H1 (cell line): ENCODE results near the gene METTL18. TPM values are rescaled to one million over a fixed set of nuclear protein-coding genes. Genes with fewer than 3 reads are reported as not detected.
A peak's percentile ranks its signal among the peaks of the same experiment; 100 is the strongest.

Experiments
- CTCF ChIA-PET: fragments of 300-600 bp; sonication (Branson Sonifier 250); formaldehyde crosslinking; loops from one replicate; lab custom pipeline; 2021; ENCODE audit not compliant: partially characterized antibody; lab: Charles Lee
- POLR2A ChIA-PET: fragments of 300-600 bp; sonication (Branson Sonifier 250); formaldehyde crosslinking; loops from one replicate; lab custom pipeline; 2021; ENCODE audit warnings: inconsistent platforms; ENCODE audit not compliant: partially characterized antibody; lab: Charles Lee
- DNase-seq, 2 experiments: peaks; one replicate each; pipeline versions ENCODE4 v3.0.0 to v3.0.0-alpha.2; 2010 to 2022; ENCODE audit warnings: low spot score in 2 of 2, low read depth in 1 of 2, mixed read lengths in 1 of 2
- FAIRE-seq: peaks from 2 replicates; lab custom pipeline; 2011; peaks lifted over from hg19 to GRCh38; lab: Jason Lieb, UNC
- H2AFZ ChIP-seq: 2 replicates; pipeline ENCODE4 v1.8.1; 2012; ENCODE audit warnings: low read length, inconsistent platforms
- H2AK5ac ChIP-seq: 2 replicates; pipeline ENCODE4 v1.6.1; 2013; ENCODE audit warnings: low read depth, low read length
- H2BK120ac ChIP-seq: replicated peaks from 2 replicates; pipeline ENCODE3; 2013; ENCODE audit warnings: low read depth, low read length, inconsistent platforms
- H2BK12ac ChIP-seq: 2 replicates; pipeline ENCODE4 v1.6.1; 2013; ENCODE audit warnings: low read depth, low read length
- H2BK15ac ChIP-seq: 2 replicates; pipeline ENCODE4 v1.6.1; 2013; ENCODE audit warnings: low read length
- H2BK20ac ChIP-seq: 2 replicates; pipeline ENCODE4 v1.6.1; 2013; ENCODE audit warnings: low read length
- H2BK5ac ChIP-seq: 2 replicates; pipeline ENCODE4 v1.6.1; 2013; ENCODE audit warnings: low read depth, low read length
- H3K14ac ChIP-seq: 2 replicates; pipeline ENCODE4 v1.6.1; 2013; ENCODE audit warnings: inconsistent platforms; ENCODE audit not compliant: insufficient read length
- H3K18ac ChIP-seq: 2 replicates; pipeline ENCODE4 v1.6.1; 2013; ENCODE audit warnings: low read length; ENCODE audit errors: extremely low read depth
- H3K23ac ChIP-seq: 2 replicates; pipeline ENCODE4 v1.6.1; 2013; ENCODE audit warnings: inconsistent platforms; ENCODE audit not compliant: insufficient read length
- H3K23me2 ChIP-seq: 2 replicates; pipeline ENCODE4 v1.6.1; 2013; ENCODE audit warnings: low read depth, low read length
- H3K27ac ChIP-seq: 2 replicates; pipeline ENCODE4 v1.6.1; 2011; ENCODE audit warnings: low read depth, low read length, inconsistent platforms
- H3K27me3 ChIP-seq, 4 experiments: replicated peaks in 1 of 4; 1 replicate in 1 of 4; 2 replicates in 3 of 4; pipeline versions ENCODE4 v1.6.1 to v1.8.1; 2011 to 2013; ENCODE audit warnings: low read length in 3 of 4, mild to moderate bottlenecking in 3 of 4, inconsistent platforms in 2 of 4, mixed read lengths in 2 of 4, moderate library complexity in 1 of 4; ENCODE audit not compliant: control insufficient read depth in 3 of 4, insufficient read depth in 3 of 4; ENCODE audit errors: extremely low read depth in 1 of 4
- H3K36me3 ChIP-seq, 4 experiments: 2 replicates each; pipeline versions ENCODE4 v1.6.1 to v1.8.1; 2011 to 2013; ENCODE audit warnings: mild to moderate bottlenecking in 4 of 4, low read length in 3 of 4, moderate library complexity in 2 of 4, control low read depth in 1 of 4, inconsistent platforms in 1 of 4; ENCODE audit not compliant: insufficient read depth in 4 of 4, control insufficient read depth in 2 of 4
- H3K4ac ChIP-seq: replicated peaks from 2 replicates; pipeline ENCODE3; 2013; ENCODE audit warnings: low read length, low read depth, mixed read lengths, inconsistent platforms; ENCODE audit not compliant: insufficient read length
- H3K4me1 ChIP-seq, 4 experiments: replicated peaks in 1 of 4; 1 replicate in 1 of 4; 2 replicates in 3 of 4; pipeline versions ENCODE4 v1.6.1 to v1.8.1; 2011 to 2013; ENCODE audit warnings: low read length in 3 of 4, inconsistent platforms in 2 of 4, mixed read lengths in 1 of 4; ENCODE audit not compliant: insufficient read depth in 4 of 4, control insufficient read depth in 3 of 4
- H3K4me2 ChIP-seq, 2 experiments: 2 replicates each; pipeline versions ENCODE4 v1.6.1 to v1.8.1; 2011 to 2013; ENCODE audit warnings: low read depth in 2 of 2, low read length in 2 of 2, control low read depth in 1 of 2, inconsistent platforms in 1 of 2, mild to moderate bottlenecking in 1 of 2; ENCODE audit not compliant: insufficient read depth in 1 of 2
- H3K4me3 ChIP-seq, 4 experiments: fragments of 200-600, 300-600 bp in 1 of 4; sonication (generic), shearing (Covaris generic), sonication (Bioruptor Twin) in 1 of 4; 2 replicates each; pipeline versions ENCODE4 v1.5.1 to v1.8.1; 2011 to 2016; ENCODE audit warnings: low read length in 4 of 4, low read depth in 3 of 4, control low read depth in 2 of 4, inconsistent platforms in 2 of 4, mild to moderate bottlenecking in 2 of 4, mixed read lengths in 1 of 4, moderate library complexity in 1 of 4; ENCODE audit not compliant: insufficient read depth in 2 of 4; ENCODE audit errors: extremely low read depth in 1 of 4
- H3K56ac ChIP-seq: replicated peaks from 2 replicates; pipeline ENCODE3; 2013; ENCODE audit warnings: low read depth, mild to moderate bottlenecking, mixed read lengths, low read length, inconsistent platforms; ENCODE audit not compliant: insufficient read length
- H3K79me1 ChIP-seq: 2 replicates; pipeline ENCODE4 v1.6.1; 2013; ENCODE audit warnings: low read depth, low read length, control low read depth
- H3K79me2 ChIP-seq, 2 experiments: 2 replicates each; pipeline versions ENCODE4 v1.6.1 to v1.8.1; 2012 to 2013; ENCODE audit warnings: low read length in 2 of 2, mild to moderate bottlenecking in 2 of 2, inconsistent platforms in 1 of 2; ENCODE audit not compliant: insufficient read depth in 2 of 2, control insufficient read depth in 1 of 2
- H3K9ac ChIP-seq, 4 experiments: replicated peaks in 1 of 4; 1 replicate in 1 of 4; 2 replicates in 3 of 4; pipeline versions ENCODE4 v1.6.1 to v1.8.1; 2011 to 2013; ENCODE audit warnings: low read depth in 3 of 4, low read length in 3 of 4, control low read depth in 2 of 4, mild to moderate bottlenecking in 2 of 4, moderate library complexity in 2 of 4, inconsistent platforms in 1 of 4; ENCODE audit errors: extremely low read depth in 1 of 4
- H3K9me3 ChIP-seq, 2 experiments: 2 replicates each; pipeline versions ENCODE4 v1.6.1 to v1.8.1; 2012 to 2013; ENCODE audit warnings: mild to moderate bottlenecking in 2 of 2, moderate library complexity in 2 of 2, control low read depth in 1 of 2, inconsistent platforms in 1 of 2, low read depth in 1 of 2, low read length in 1 of 2, mixed read lengths in 1 of 2; ENCODE audit not compliant: insufficient read depth in 2 of 2
- H4K20me1 ChIP-seq, 2 experiments: replicated peaks in 1 of 2; 2 replicates each; pipeline versions ENCODE3 to v1.8.1; 2011 to 2013; ENCODE audit warnings: inconsistent platforms in 2 of 2, low read length in 2 of 2, mild to moderate bottlenecking in 1 of 2; ENCODE audit not compliant: insufficient read depth in 2 of 2, control insufficient read depth in 1 of 2
- H4K5ac ChIP-seq: 2 replicates; pipeline ENCODE4 v1.6.1; 2013; ENCODE audit warnings: low read length, low read depth, mixed read lengths, inconsistent platforms; ENCODE audit not compliant: insufficient read length
- H4K8ac ChIP-seq: 2 replicates; pipeline ENCODE4 v1.8.0; 2013; ENCODE audit warnings: mild to moderate bottlenecking, moderate library complexity, low read length, inconsistent platforms; ENCODE audit not compliant: insufficient read depth; ENCODE audit errors: extremely low read depth
- H4K91ac ChIP-seq: replicated peaks from 2 replicates; pipeline ENCODE3; 2013; ENCODE audit warnings: low read length, mixed read lengths, inconsistent platforms; ENCODE audit not compliant: insufficient read length
- BACH1 ChIP-seq: IDR thresholded peaks from 2 replicates; pipeline ENCODE4 v1.6.1; 2012; ENCODE audit warnings: low read length, improper control_type of control experiment
- CEBPB ChIP-seq: IDR thresholded peaks from 2 replicates; pipeline ENCODE4 v1.6.1; 2012; ENCODE audit warnings: low read depth, low read length
- CHD2 ChIP-seq: IDR thresholded peaks from 2 replicates; pipeline ENCODE4 v1.6.1; 2012; ENCODE audit warnings: low read length, improper control_type of control experiment
- FOSL1 ChIP-seq: IDR thresholded peaks from 2 replicates; pipeline ENCODE4 v1.6.1; 2011; ENCODE audit warnings: mild to moderate bottlenecking, low read depth, low read length, moderate library complexity; ENCODE audit not compliant: insufficient read depth
- POLR2A ChIP-seq, 2 experiments: IDR thresholded peaks; 1 replicate in 1 of 2; 2 replicates in 1 of 2; pipeline ENCODE4 v1.6.1; 2011; ENCODE audit warnings: low read depth in 2 of 2, low read length in 2 of 2, mild to moderate bottlenecking in 2 of 2; ENCODE audit errors: control extremely low read depth in 1 of 2
- POU5F1 ChIP-seq: IDR thresholded peaks from 2 replicates; pipeline ENCODE4 v1.6.1; 2011; ENCODE audit warnings: low read depth, mild to moderate bottlenecking, low read length, moderate library complexity
- SAP30 ChIP-seq: fragments of 300-600 bp; sonication (generic); IDR thresholded peaks from 2 replicates; pipeline ENCODE4 v1.7.1; 2012; ENCODE audit warnings: low read length, moderate library complexity, mild to moderate bottlenecking, inconsistent platforms; ENCODE audit not compliant: insufficient read depth, insufficient replicate concordance
- SIRT6 ChIP-seq: IDR thresholded peaks from one replicate; pipeline ENCODE4 v1.7.1; 2012; ENCODE audit warnings: low read length, inconsistent platforms
- YY1 ChIP-seq: IDR thresholded peaks from 2 replicates; pipeline ENCODE4 v1.6.1; 2011; ENCODE audit warnings: low read depth, mild to moderate bottlenecking, low read length
- WGBS, 2 experiments: shearing (Covaris generic) in 1 of 2; methylation state at CpG; one replicate each; pipeline versions ENCODE4 v1.1.6 to v1.1.7; 2013 to 2015; ENCODE audit warnings: low lambda C conversion rate in 2 of 2, mixed read lengths in 2 of 2, inconsistent platforms in 1 of 2, low coverage in 1 of 2, missing lambda C conversion rate in 1 of 2; ENCODE audit not compliant: insufficient replicate concordance in 2 of 2, insufficient coverage in 1 of 2, insufficient read length in 1 of 2; ENCODE audit errors: extremely low coverage in 1 of 2, missing lambda C conversion rate in 1 of 2; 5-methylcytosine and 5-hydroxymethylcytosine counted together
- polyA plus RNA-seq, 7 experiments: library from polyadenylated mRNA; depleted of rRNA in 3 of 7; stranded (reverse) in 5 of 7; unstranded in 2 of 7; fragments of >200 nt in 5 of 7; fragments of 200-250 nt in 2 of 7; gene quantifications; 1 replicate in 5 of 7; 2 replicates in 1 of 7; 4 replicates in 1 of 7; pipeline versions ENCODE4 v1.2.1 to v1.2.3, GENCODE V29; 2011 to 2013; ENCODE audit warnings: missing spikeins in 2 of 7, mixed read lengths in 2 of 7
- total RNA-seq: library from RNA; stranded (reverse); fragmentation: NEBNext Ultra II Directional; extraction: Animal tissue kit (Norgen Biotek cat#: 25700); gene quantifications from 2 replicates; pipeline ENCODE4 v1.2.1, GENCODE V29; 2021
- TF ChIP-seq, protein P1 (sequence below): IDR thresholded peaks from 2 replicates; pipeline ENCODE4 v1.6.1; 2012; ENCODE audit warnings: inconsistent platforms
- TF ChIP-seq, protein P2 (sequence below), 3 experiments: IDR thresholded peaks; 1 replicate in 2 of 3; 2 replicates in 1 of 3; pipeline versions ENCODE4 v1.5.1 to v1.6.1; 2011; ENCODE audit warnings: low read length in 3 of 3, mild to moderate bottlenecking in 3 of 3, inconsistent platforms in 2 of 3, low read depth in 1 of 3, moderate library complexity in 1 of 3; ENCODE audit not compliant: insufficient read depth in 1 of 3; ENCODE audit errors: control extremely low read depth in 1 of 3

Gene METTL18
- total and polyA plus RNA-seq, 2 of the 8 experiments (the other 6 are each of a cell fraction or from before 2014, with no cell fraction given), result 1.4 to 7.6 TPM

DNA sequence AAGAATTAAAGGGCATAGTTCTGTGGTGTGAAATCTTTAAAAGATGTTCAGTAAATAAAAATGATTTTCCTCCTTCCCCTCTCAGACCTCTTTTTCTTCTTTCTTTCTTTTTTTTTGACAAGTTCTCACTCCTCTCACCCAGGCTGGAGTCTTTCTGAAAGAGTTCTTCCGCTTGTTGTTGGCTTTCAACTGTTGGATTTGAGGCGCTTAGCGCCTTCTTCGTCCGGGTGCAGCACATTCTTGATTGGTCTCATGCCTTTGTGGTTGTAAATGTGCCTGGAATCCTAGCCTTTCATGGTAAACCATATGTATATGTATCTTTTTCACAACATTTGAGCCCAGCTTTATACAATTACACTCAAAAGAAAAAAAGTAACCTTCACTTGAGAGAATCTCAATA is 980 bp upstream of the METTL18 start:
- Histone ChIP-seq H3K36me3 (peaks cover 0 to 17% (median 1%) of the 10 kb centered on the region in 4 experiments; a peak in 1 of 8 replicates), H2AK5ac (no peak overlapping the region; the same call in 1 of the 2 replicates), H2BK15ac (no peak overlapping the region), H3K79me1 (peaks cover 2% of the 10 kb centered on the region; the same call in 1 of the 2 replicates), H2BK12ac (no peak overlapping the region), H3K27ac (peak overlapping the region; percentile 68; the same call in 1 of the 2 replicates), H3K4me2 (peak overlapping the region; percentile 77 to 78), H3K23me2 (peaks cover 5% of the 10 kb centered on the region), H4K5ac (no peak overlapping the region), H3K27me3 (no peaks in the 10 kb centered on the region), H3K4me3 (peak overlapping the region; percentile 67 to 98 (median 90)), H3K14ac (no peak overlapping the region), H3K9ac (peak overlapping the region; percentile 82 to 98 (median 94); a peak in 6 of 7 replicates), H4K20me1 (peaks cover 2% of the 10 kb centered on the region in 2 experiments), H4K91ac (no peak overlapping the region), H2AFZ (0 out of 2 replicates have a peak overlapping the region, but pooled peaks have one; percentile 40), H3K56ac (peak overlapping the region; percentile 52), H3K23ac (no peak overlapping the region), H4K8ac (no peak overlapping the region; the same call in 1 of the 2 replicates), H2BK120ac (no peak overlapping the region), H2BK5ac (no peak overlapping the region), H3K79me2 (peaks cover 0 to 40% of the 10 kb centered on the region in 2 experiments; a peak in 2 of 4 replicates), H3K4ac (no peak overlapping the region), H3K18ac (no peak overlapping the region), H3K4me1 (peaks cover 0 to 6% (median 4%) of the 10 kb centered on the region in 4 experiments; a peak in 3 of 7 replicates), H3K9me3 (peaks cover 3 to 4% of the 10 kb centered on the region in 2 experiments; a peak in 3 of 4 replicates), H2BK20ac (no peak overlapping the region)
- POLR2A ChIA-PET, result interaction anchor here (0.8 to 3.0 kb wide), 8 partner anchors 9 to 98 kb away, joined by 3 to 12 read pairs (median 6); partner anchors contain the start of gene SCYL3
- WGBS, 2 experiments, result 36% methylated on average over 5 of the region's 5 CpGs; no CpG with 5 or more reads in 1 of the 2 experiments
- TF ChIP-seq FOSL1, result no peak
- no peak for TF ChIP-seq BACH1
- TF ChIP-seq, protein P1, sequence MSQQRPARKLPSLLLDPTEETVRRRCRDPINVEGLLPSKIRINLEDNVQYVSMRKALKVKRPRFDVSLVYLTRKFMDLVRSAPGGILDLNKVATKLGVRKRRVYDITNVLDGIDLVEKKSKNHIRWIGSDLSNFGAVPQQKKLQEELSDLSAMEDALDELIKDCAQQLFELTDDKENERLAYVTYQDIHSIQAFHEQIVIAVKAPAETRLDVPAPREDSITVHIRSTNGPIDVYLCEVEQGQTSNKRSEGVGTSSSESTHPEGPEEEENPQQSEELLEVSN, result no peak
- TF ChIP-seq SAP30, result no peak
- no peak for TF ChIP-seq POU5F1
- TF ChIP-seq YY1, result no peak
- no peak for TF ChIP-seq CHD2
- TF ChIP-seq POLR2A (IDR thresholded peaks at IDR 0.05; ENCODE audit: control extremely low read depth in 1 of 2, low read depth in 2 of 2, low read length in 2 of 2), result no peak
- TF ChIP-seq, protein P2, sequence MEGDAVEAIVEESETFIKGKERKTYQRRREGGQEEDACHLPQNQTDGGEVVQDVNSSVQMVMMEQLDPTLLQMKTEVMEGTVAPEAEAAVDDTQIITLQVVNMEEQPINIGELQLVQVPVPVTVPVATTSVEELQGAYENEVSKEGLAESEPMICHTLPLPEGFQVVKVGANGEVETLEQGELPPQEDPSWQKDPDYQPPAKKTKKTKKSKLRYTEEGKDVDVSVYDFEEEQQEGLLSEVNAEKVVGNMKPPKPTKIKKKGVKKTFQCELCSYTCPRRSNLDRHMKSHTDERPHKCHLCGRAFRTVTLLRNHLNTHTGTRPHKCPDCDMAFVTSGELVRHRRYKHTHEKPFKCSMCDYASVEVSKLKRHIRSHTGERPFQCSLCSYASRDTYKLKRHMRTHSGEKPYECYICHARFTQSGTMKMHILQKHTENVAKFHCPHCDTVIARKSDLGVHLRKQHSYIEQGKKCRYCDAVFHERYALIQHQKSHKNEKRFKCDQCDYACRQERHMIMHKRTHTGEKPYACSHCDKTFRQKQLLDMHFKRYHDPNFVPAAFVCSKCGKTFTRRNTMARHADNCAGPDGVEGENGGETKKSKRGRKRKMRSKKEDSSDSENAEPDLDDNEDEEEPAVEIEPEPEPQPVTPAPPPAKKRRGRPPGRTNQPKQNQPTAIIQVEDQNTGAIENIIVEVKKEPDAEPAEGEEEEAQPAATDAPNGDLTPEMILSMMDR (IDR thresholded peaks at IDR 0.05; ENCODE audit: control extremely low read depth in 1 of 3, insufficient read depth in 1 of 3, low read depth in 1 of 3, low read length in 3 of 3), result no peak
- no peak for TF ChIP-seq SIRT6
- TF ChIP-seq CEBPB, result no peak
- CTCF ChIA-PET, result interaction anchor here (1.2 to 2.2 kb wide), 5 partner anchors 12 to 218 kb away, joined by 3 to 10 read pairs (median 3); no protein-coding TSS in a partner anchor
- FAIRE-seq, result no peak
- no peak for DNase-seq
